NB4 (cell line): Measurements from ENCODE around the gene MBLAC2.

Source experiments
- CTCF ChIP-seq: IDR thresholded peaks from one replicate; pipeline ENCODE4 v1.5.1; 2012; ENCODE audit warnings: low read depth, low read length
- POLR2A ChIP-seq: IDR thresholded peaks from 2 replicates; pipeline ENCODE4 v1.6.1; 2011; ENCODE audit warnings: mild to moderate bottlenecking; ENCODE audit not compliant: insufficient read length; ENCODE audit errors: extremely low read depth

GRCh38 chr5:90480699-90481098 lies 6.1 kb upstream of the MBLAC2 start:
- no peak for TF ChIP-seq CTCF
- TF ChIP-seq POLR2A = no peak
